ENCODE results near the gene CIITA.
A peak's percentile ranks its signal among the peaks of the same experiment; 100 is the strongest.

CIITA gene

GRCh38 chr16:10944249-10945064 lies 67.5 kb downstream of the CIITA start, which contains the start of gene CLEC16A:
TSS of gene CLEC16A (plus strand) at chr16:10944564. CDS start at chr16:10944718, 154 bp downstream.
- TF ChIP-seq CTCF (IDR thresholded peaks at IDR 0.05; ENCODE audit: control extremely low read depth, extremely low read depth, low read depth, missing control alignments): no peak
- ChIA-PET POLR2A (interaction anchor here (0.7 to 1.6 kb wide), 3 partner anchors 107 to 311 kb away, joined by 3 to 6 read pairs (median 4); partner anchors contain the start of gene SOCS1), CTCF (interaction anchor here (1.0 to 17.8 kb wide), 4 partner anchors 8 to 26 kb away, joined by 3 to 305 read pairs (median 8); no protein-coding TSS in a partner anchor)
- DNase-seq (ENCODE audit: extremely low spot score): peak; percentile 92

- DNase-seq (ENCODE audit: extremely low spot score): no peak
- POLR2A ChIA-PET: interaction anchor here (0.7 to 1.6 kb wide), 3 partner anchors 108 to 310 kb away, joined by 3 to 6 read pairs (median 4); partner anchors contain the start of gene SOCS1
- no peak for TF ChIP-seq CTCF (IDR thresholded peaks at IDR 0.05; ENCODE audit: control extremely low read depth, extremely low read depth, low read depth, missing control alignments)
- CTCF ChIA-PET: interaction anchor here (0.7 to 17.8 kb wide), 5 partner anchors 8 to 30 kb away, joined by 3 to 305 read pairs (median 3); no protein-coding TSS in a partner anchor
Measured at GRCh38 chr16:10945065-10945787, 68.2 kb downstream of the CIITA start.

- ChIA-PET CTCF (interaction anchor here (17.8 kb wide), 1 partner anchor 18 kb away, joined by 305 read pairs; no protein-coding TSS in a partner anchor), POLR2A (interaction anchor here (1.2 kb wide), 1 partner anchor 309 kb away, joined by 4 read pairs; no protein-coding TSS in a partner anchor)
- no peak for TF ChIP-seq CTCF (IDR thresholded peaks at IDR 0.05; ENCODE audit: control extremely low read depth, extremely low read depth, low read depth, missing control alignments)
- no peak for DNase-seq (ENCODE audit: extremely low spot score)
Measured at GRCh38 chr16:10946308-10946707, 69.3 kb downstream of the CIITA start.

GRCh38 chr16:10947211-10947787 lies 70.3 kb downstream of the CIITA start:
- TF ChIP-seq CTCF (IDR thresholded peaks at IDR 0.05; ENCODE audit: control extremely low read depth, extremely low read depth, low read depth, missing control alignments): no peak
- DNase-seq (ENCODE audit: extremely low spot score): no peak
- ChIA-PET CTCF (interaction anchor here (0.8 to 17.8 kb wide), 2 partner anchors 17 to 309 kb away, joined by 4 to 305 read pairs; partner anchors contain the start of gene SOCS1), POLR2A (interaction anchor here (0.5 to 1.2 kb wide), 2 partner anchors 308 to 825 kb away, joined by 3 to 4 read pairs; no protein-coding TSS in a partner anchor)

GRCh38 chr16:10949424-10949970 lies 72.5 kb downstream of the CIITA start:
- no peak for TF ChIP-seq CTCF (IDR thresholded peaks at IDR 0.05; ENCODE audit: control extremely low read depth, extremely low read depth, low read depth, missing control alignments)
- no peak for DNase-seq (ENCODE audit: extremely low spot score)
- POLR2A ChIA-PET: interaction anchor here (1.0 to 1.4 kb wide), 2 partner anchors 15 to 306 kb away, joined by 3 to 7 read pairs; no protein-coding TSS in a partner anchor
- CTCF ChIA-PET: interaction anchor here (1.0 to 17.8 kb wide), 15 partner anchors 9 to 638 kb away, joined by 3 to 305 read pairs (median 4); partner anchors contain the start of genes LITAF and SOCS1
